Ascending aorta (tissue), 2 donors: ENCODE measurements around the gene SGPL1. TPM values are rescaled to one million over a fixed set of nuclear protein-coding genes. Genes with fewer than 3 reads are reported as not detected.

Experiments
- DNase-seq, 2 donors: peaks; one replicate each; pipeline ENCODE4 v3.0.0-alpha.2; 2019; ENCODE audit warnings: low spot score in 2 of 2
- H3K27ac ChIP-seq, 2 donors: fragments of 200-600 bp; sonication (generic); one replicate each; pipeline ENCODE4 v1.5.1; 2016 to 2017; ENCODE audit warnings: mild to moderate bottlenecking in 1 of 2
- H3K27me3 ChIP-seq: fragments of 200-600 bp; sonication (generic); one replicate; pipeline ENCODE4 v1.5.1; 2017
- H3K36me3 ChIP-seq, 2 donors: fragments of 200-600 bp; sonication (generic); one replicate each; pipeline ENCODE4 v1.5.1; 2016
- H3K4me1 ChIP-seq, 2 donors: fragments of 200-600 bp; sonication (generic); one replicate each; pipeline ENCODE4 v1.5.1; 2016 to 2017; ENCODE audit warnings: mild to moderate bottlenecking in 1 of 2
- H3K4me3 ChIP-seq, 2 donors: fragments of 200-600 bp; sonication (generic); one replicate each; pipeline ENCODE4 v1.5.1; 2016 to 2017; ENCODE audit warnings: mild to moderate bottlenecking in 1 of 2
- H3K9me3 ChIP-seq, 2 donors: fragments of 200-600 bp; sonication (generic); one replicate each; pipeline ENCODE4 v1.5.1; 2016
- intact Hi-C: fragments of 100-400 bp; cut with DNase I; formaldehyde crosslinking; loops from one replicate; pipeline ENCODE4 v1.15.1; 2023
- total RNA-seq: library from RNA; depleted of rRNA; stranded (reverse); fragments of >200 nt; gene quantifications from one replicate; pipeline ENCODE4 v1.1.0, GENCODE V29; 2016
- TF ChIP-seq, protein P1 (sequence below), 3 experiments: fragments of 200-600 bp in 2 of 3; fragments of 450-650 bp in 1 of 3; sonication (generic) in 2 of 3; IDR thresholded peaks; one replicate each; pipeline ENCODE4 v1.5.1; 2016 to 2019; ENCODE audit warnings: antibody characterized with exemption in 3 of 3, mild to moderate bottlenecking in 1 of 3, moderate library complexity in 1 of 3

SGPL1 gene
- total RNA-seq, 1 donor from 2014 or later = 6.2 TPM

DNA sequence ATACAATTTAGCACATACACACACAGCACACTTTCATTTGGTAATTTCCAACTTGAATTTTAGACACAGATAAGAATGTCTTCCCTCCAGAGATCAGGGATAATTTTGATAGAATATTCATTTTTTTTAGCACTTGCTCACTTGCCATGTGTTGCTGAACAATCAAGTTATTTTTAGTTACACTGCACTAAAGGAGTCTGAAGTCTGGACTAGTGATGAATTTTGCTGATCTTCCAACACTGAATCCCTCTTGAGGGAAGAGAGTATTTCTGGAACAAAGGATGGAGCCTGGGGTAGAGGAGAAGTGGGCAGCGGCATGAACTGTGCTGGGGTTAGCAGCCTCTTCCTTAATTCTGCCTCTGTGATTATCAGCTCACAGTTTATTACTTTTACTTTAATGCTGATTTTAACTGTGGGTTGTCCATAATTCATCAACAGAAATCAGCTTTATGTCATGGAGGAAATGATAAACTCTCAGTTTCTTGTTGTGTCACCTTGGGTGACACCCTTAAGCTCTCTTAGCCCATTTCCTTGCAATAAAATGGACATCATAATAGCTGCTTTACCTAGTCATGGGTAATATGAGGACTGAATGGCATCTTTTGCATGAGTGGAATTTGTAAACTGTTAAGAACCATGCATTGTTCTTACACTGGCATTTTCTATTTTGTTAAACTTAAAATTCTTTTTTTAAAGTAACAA, 32.1 kb downstream of the SGPL1 start:
- Histone ChIP-seq H3K27me3 (no peaks in the 10 kb centered on the region), H3K27ac (no peak overlapping the region), H3K4me3 (no peak overlapping the region), H3K9me3 (no peaks in the 10 kb centered on the region), H3K4me1 (peaks cover 0 to 7% of the 10 kb centered on the region in 2 donors), H3K36me3 (peaks cover 18 to 35% of the 10 kb centered on the region in 2 donors)
- TF ChIP-seq, protein P1, sequence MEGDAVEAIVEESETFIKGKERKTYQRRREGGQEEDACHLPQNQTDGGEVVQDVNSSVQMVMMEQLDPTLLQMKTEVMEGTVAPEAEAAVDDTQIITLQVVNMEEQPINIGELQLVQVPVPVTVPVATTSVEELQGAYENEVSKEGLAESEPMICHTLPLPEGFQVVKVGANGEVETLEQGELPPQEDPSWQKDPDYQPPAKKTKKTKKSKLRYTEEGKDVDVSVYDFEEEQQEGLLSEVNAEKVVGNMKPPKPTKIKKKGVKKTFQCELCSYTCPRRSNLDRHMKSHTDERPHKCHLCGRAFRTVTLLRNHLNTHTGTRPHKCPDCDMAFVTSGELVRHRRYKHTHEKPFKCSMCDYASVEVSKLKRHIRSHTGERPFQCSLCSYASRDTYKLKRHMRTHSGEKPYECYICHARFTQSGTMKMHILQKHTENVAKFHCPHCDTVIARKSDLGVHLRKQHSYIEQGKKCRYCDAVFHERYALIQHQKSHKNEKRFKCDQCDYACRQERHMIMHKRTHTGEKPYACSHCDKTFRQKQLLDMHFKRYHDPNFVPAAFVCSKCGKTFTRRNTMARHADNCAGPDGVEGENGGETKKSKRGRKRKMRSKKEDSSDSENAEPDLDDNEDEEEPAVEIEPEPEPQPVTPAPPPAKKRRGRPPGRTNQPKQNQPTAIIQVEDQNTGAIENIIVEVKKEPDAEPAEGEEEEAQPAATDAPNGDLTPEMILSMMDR (IDR thresholded peaks at IDR 0.05) = no peak
- intact Hi-C loops = no loop called here
- no peak for DNase-seq

DNA sequence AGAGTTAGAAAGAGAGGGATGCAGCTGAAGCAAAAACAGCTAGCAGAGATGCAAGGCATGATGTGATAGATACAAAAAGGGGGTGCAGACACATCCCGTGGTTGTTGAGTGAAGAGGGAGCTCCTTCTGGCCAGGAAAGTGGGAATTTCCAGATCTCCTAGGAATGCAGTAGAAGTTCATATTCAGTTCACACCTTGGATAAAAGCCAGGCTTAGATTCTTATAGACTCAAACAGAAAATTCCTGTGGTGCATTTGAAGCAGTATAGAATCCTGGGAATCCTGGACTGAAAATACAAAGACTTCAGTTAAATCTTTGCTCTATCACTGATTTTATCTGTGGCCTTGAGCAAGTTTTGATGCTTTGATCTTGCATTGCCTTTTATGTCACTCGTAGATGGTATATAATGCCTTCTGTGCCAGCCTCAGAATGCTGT, 33.9 kb downstream of the SGPL1 start:
- Histone ChIP-seq H3K9me3 (no peaks in the 10 kb centered on the region), H3K27me3 (no peaks in the 10 kb centered on the region), H3K27ac (no peak overlapping the region), H3K4me1 (peaks cover 0 to 7% of the 10 kb centered on the region in 2 donors), H3K4me3 (no peak overlapping the region), H3K36me3 (peaks cover 21 to 45% of the 10 kb centered on the region in 2 donors)
- no peak for DNase-seq
- TF ChIP-seq, protein P1 (IDR thresholded peaks at IDR 0.05) = no peak
- intact Hi-C loops = no loop called here

DNA sequence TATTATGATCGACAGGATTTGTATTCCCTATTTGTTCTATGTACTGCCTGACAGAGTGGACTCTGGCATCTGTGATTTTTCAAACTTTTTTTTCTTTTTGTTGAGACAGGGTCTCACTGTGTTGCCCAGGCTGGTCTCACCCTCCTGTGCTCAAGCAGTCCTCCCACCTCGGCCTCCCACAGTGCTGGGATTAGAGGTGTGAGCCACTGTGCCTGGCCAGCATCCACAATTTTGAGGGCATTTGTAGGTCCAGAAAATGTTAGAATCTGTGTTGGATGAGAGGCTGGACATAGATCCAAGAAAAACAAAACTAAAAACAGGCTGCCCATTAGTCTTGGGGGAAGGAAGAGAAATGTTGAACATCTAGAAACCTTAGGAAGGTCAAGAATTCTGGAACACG, 34.3 kb downstream of the SGPL1 start:
- TF ChIP-seq, protein P1 (IDR thresholded peaks at IDR 0.05) = no peak
- peaks cover 19 to 45% of the 10 kb centered on the region in 2 donors for H3K36me3 ChIP-seq
- H3K4me1 ChIP-seq = peaks cover 0 to 7% of the 10 kb centered on the region in 2 donors

DNA sequence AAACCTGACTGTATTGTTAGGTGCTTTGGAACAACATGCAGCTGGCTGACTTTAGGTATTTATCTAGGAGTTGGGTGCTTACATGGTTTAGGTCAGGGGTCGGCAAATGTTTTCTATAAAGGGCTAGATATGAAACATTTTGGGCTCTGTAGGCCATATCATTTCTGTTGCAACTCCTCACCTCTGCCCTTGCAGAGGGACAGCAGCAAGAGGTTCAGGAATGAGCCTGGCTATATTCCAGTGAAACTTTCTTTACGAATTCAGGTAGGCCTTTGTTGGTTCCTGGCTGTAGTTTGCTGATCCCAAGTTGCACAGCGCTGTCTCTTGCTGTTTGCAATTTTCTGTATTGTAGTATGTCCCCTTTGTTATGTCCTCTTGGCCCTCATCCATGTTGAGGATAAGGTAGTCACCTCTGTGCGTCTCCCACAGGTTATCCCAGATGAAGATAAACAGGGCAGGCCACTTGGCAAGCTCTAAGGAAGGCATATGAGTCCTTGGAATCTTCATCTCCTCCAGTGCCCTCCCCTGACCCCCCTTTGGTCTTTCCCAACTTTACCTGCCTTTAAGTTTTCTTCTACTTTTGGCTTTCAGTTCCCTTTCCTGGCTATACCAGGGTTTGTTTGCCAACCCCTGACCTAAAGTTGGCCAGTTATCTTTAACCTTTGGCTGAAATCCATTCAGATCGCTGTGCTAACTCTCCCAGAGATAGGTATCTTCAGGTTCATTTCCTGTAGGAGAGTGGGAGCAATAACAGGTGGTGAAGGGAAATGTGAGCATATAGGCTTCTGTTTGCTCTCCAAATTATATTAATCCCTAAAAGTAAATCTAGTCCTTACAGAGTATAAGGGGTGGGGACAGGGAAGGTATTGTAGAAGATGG, 36.1 kb downstream of the SGPL1 start:
- intact Hi-C loops = no loop called here
- TF ChIP-seq, protein P1 (IDR thresholded peaks at IDR 0.05) = no peak
- H3K36me3 ChIP-seq = peaks cover 29 to 46% of the 10 kb centered on the region in 2 donors

More for the DNA sequence above, 34.3 kb downstream of the SGPL1 start:
- H3K9me3 ChIP-seq = no peaks in the 10 kb centered on the region
- DNase-seq = no peak
- intact Hi-C loops = no loop called here
- H3K27me3 ChIP-seq = no peaks in the 10 kb centered on the region
- no peak overlapping the region for H3K27ac ChIP-seq
- no peak overlapping the region for H3K4me3 ChIP-seq

DNA sequence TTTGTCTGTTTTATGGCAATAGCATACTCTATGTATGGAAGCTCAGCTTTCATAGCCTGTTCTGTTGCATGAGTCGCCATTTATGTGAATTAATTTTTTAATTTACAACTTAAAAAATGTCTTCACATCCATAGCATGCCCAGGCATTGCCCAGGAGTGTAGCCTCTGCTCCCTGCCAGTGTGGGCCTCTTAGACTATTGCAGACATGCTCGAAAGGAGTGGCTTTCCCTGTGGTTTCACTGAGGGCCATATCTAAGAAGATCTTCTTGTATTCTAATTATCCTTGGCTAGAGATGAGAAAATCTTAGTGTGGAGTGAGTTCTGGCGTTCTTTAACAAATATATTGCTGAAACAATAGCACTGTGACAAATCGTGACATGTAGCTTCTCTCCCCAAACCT, 37.3 kb downstream of the SGPL1 start:
- TF ChIP-seq, protein P1 (IDR thresholded peaks at IDR 0.05) = no peak
- Histone ChIP-seq H3K4me1 (peaks cover 0 to 7% of the 10 kb centered on the region in 2 donors), H3K9me3 (no peaks in the 10 kb centered on the region), H3K27ac (no peak overlapping the region), H3K36me3 (peaks cover 40 to 56% of the 10 kb centered on the region in 2 donors), H3K27me3 (no peaks in the 10 kb centered on the region), H3K4me3 (no peak overlapping the region)
- intact Hi-C loops = no loop called here
- no peak for DNase-seq

More for the DNA sequence above, 36.1 kb downstream of the SGPL1 start:
- H3K4me3 ChIP-seq = no peak overlapping the region
- no peaks in the 10 kb centered on the region for H3K9me3 ChIP-seq
- no peak for DNase-seq
- no peaks in the 10 kb centered on the region for H3K27me3 ChIP-seq
- H3K4me1 ChIP-seq = peaks cover 0 to 7% of the 10 kb centered on the region in 2 donors
- H3K27ac ChIP-seq = no peak overlapping the region
